OCI-LY1 (cell line): ENCODE results near the gene PTPRT.

ENCODE experiments used
- H2AFZ ChIP-seq: fragments of 200-600 bp; sonication (generic), shearing (Covaris generic); 2 replicates; pipeline ENCODE4 v1.6.0; 2014; ENCODE audit warnings: antibody characterized with exemption, mild to moderate bottlenecking, low read length
- H3F3A ChIP-seq: fragments of 200-600 bp; sonication (generic), shearing (Covaris generic); 2 replicates; pipeline ENCODE4 v1.6.0; 2014; ENCODE audit warnings: mild to moderate bottlenecking, antibody characterized with exemption, low read length, moderate library complexity; ENCODE audit not compliant: insufficient read depth
- H3K27ac ChIP-seq: fragments of 200-600 bp; sonication (generic); 2 replicates; pipeline ENCODE4 v1.5.1; 2014; ENCODE audit warnings: low read length, mixed run types, mild to moderate bottlenecking, low read depth; ENCODE audit not compliant: poor library complexity, severe bottlenecking
- H3K27me3 ChIP-seq: fragments of 200-600 bp; sonication (generic); 2 replicates; pipeline ENCODE4 v1.6.0; 2014; ENCODE audit warnings: antibody characterized with exemption, mild to moderate bottlenecking, low read length, moderate library complexity; ENCODE audit not compliant: insufficient read depth
- H3K36me3 ChIP-seq: fragments of 200-600 bp; sonication (generic); 2 replicates; pipeline ENCODE4 v1.6.1; 2014; ENCODE audit warnings: mild to moderate bottlenecking, antibody characterized with exemption, low read length, moderate library complexity, mixed read lengths; ENCODE audit not compliant: insufficient read depth
- H3K4me1 ChIP-seq: fragments of 200-600 bp; sonication (generic); 2 replicates; pipeline ENCODE4 v1.5.1; 2014; ENCODE audit warnings: mild to moderate bottlenecking, low read length, moderate library complexity; ENCODE audit not compliant: insufficient read depth, severe bottlenecking
- H3K4me2 ChIP-seq: fragments of 200-600 bp; sonication (generic), shearing (Covaris generic); 2 replicates; pipeline ENCODE4 v1.6.1; 2014; ENCODE audit warnings: low read length
- H3K4me3 ChIP-seq: fragments of 200-600 bp; sonication (generic); 2 replicates; pipeline ENCODE4 v1.5.1; 2014; ENCODE audit warnings: low read length, low read depth, mild to moderate bottlenecking, mixed read lengths; ENCODE audit not compliant: poor library complexity, severe bottlenecking
- H3K79me2 ChIP-seq: fragments of 200-600 bp; shearing (Covaris generic); 2 replicates; pipeline ENCODE4 v1.6.1; 2016; ENCODE audit warnings: mixed run types, low read length, mixed read lengths; ENCODE audit not compliant: insufficient read depth
- H3K9ac ChIP-seq: fragments of 200-600 bp; sonication (generic), shearing (Covaris generic); 2 replicates; pipeline ENCODE4 v1.6.1; 2014; ENCODE audit warnings: mild to moderate bottlenecking, low read length, mixed read lengths
- H3K9me2 ChIP-seq: fragments of 200-600 bp; sonication (generic), shearing (Covaris generic); 2 replicates; pipeline ENCODE4 v1.6.1; 2014; ENCODE audit warnings: low read depth, mild to moderate bottlenecking, low read length, mixed read lengths
- H3K9me3 ChIP-seq: fragments of 200-600 bp; shearing (Covaris generic); 2 replicates; pipeline ENCODE4 v1.6.1; 2014; ENCODE audit warnings: low read length, mixed read lengths
- H4K20me1 ChIP-seq: fragments of 200-600 bp; sonication (generic), shearing (Covaris generic); 2 replicates; pipeline ENCODE4 v1.6.0; 2016; ENCODE audit warnings: mild to moderate bottlenecking, low read length; ENCODE audit not compliant: insufficient read depth
- EZH2 ChIP-seq: fragments of 200-600 bp; sonication (generic), shearing (Covaris generic); IDR thresholded peaks from 2 replicates; pipeline ENCODE4 v1.8.0; 2017; ENCODE audit warnings: borderline replicate concordance, mixed run types, mild to moderate bottlenecking, antibody characterized with exemption, low read length, moderate library complexity, mixed read lengths
- TF ChIP-seq, protein P1 (sequence below): fragments of 200-600 bp; sonication (generic), shearing (Covaris generic); IDR thresholded peaks from 2 replicates; pipeline ENCODE4 v1.5.1; 2017; ENCODE audit warnings: mild to moderate bottlenecking, antibody characterized with exemption, low read length, moderate library complexity, mixed read lengths

The PTPRT gene

DNA sequence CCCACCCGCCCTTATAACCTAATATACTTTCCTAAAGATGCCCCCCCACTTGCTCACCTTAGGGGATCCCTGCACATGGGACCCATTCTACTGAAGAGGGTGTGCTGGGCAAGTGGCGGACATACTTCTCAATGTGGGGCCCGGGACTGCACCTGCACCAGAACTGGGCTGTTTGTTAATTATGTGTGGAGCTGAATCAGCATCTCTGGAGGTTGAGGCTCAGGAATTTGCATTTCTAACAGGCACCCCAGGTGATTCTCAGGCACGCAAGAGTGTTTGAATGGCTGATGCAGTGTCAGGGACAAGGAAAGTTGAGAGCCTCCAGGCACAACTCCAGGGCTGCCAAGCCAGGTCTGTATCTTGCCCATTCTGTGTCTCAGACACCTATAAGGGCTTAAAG lies 8.9 kb upstream of the PTPRT start:
- H3F3A ChIP-seq: no peaks in the 10 kb centered on the region
- no peak overlapping the region for H3K9ac ChIP-seq
- no peaks in the 10 kb centered on the region for H3K9me3 ChIP-seq
- H2AFZ ChIP-seq: no peak overlapping the region
- no peak for TF ChIP-seq EZH2
- TF ChIP-seq, protein P1, sequence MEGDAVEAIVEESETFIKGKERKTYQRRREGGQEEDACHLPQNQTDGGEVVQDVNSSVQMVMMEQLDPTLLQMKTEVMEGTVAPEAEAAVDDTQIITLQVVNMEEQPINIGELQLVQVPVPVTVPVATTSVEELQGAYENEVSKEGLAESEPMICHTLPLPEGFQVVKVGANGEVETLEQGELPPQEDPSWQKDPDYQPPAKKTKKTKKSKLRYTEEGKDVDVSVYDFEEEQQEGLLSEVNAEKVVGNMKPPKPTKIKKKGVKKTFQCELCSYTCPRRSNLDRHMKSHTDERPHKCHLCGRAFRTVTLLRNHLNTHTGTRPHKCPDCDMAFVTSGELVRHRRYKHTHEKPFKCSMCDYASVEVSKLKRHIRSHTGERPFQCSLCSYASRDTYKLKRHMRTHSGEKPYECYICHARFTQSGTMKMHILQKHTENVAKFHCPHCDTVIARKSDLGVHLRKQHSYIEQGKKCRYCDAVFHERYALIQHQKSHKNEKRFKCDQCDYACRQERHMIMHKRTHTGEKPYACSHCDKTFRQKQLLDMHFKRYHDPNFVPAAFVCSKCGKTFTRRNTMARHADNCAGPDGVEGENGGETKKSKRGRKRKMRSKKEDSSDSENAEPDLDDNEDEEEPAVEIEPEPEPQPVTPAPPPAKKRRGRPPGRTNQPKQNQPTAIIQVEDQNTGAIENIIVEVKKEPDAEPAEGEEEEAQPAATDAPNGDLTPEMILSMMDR: no peak
- H3K4me1 ChIP-seq: no peaks in the 10 kb centered on the region
- H3K4me3 ChIP-seq: no peak overlapping the region
- no peaks in the 10 kb centered on the region for H3K27me3 ChIP-seq
- no peaks in the 10 kb centered on the region for H4K20me1 ChIP-seq
- no peak overlapping the region for H3K4me2 ChIP-seq
- no peak overlapping the region for H3K27ac ChIP-seq
- H3K36me3 ChIP-seq: no peaks in the 10 kb centered on the region
- no peaks in the 10 kb centered on the region for H3K9me2 ChIP-seq
- H3K79me2 ChIP-seq: no peaks in the 10 kb centered on the region

DNA sequence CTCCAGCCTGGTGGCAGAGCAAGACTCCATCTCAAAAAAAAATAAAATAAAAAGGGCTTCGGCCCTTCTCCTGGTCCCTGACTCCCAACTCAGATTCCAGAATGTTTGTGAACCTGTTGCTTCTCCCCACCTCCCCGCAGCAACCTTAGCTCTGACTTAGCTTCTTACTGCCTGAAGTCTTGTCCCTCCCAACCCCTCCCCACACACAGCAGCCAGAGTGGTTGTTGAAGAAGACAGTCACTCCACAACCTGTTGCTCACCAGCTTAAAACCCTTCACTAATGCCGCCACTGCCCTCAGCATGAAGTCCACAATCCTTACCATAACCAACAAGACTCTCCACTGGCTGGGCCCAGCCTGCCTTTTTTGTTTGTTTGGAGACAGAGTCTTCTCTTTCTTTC lies 6.5 kb upstream of the PTPRT start:
- Histone ChIP-seq H3K27me3 (no peaks in the 10 kb centered on the region), H3F3A (no peaks in the 10 kb centered on the region), H3K27ac (no peak overlapping the region)

DNA sequence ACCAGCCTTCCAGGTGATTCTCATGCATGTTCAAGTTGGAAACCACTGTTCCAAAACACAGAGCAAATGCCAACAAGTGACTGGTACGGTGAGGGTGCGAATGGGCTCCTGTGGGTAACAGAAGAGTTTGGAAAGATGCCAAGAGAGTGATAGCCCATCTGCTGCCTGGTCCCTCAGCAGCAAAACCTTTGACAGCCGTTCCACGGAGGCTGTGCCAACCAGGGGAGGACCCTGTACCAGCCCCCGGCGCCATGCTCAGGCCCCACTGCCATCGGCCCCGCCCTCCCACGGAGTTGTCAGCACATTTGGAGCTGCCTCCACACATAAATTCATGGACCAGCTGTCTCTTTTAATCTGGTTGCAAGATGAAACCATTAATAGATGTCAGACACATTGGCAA lies 4.4 kb upstream of the PTPRT start:
- H3K4me3 ChIP-seq: no peak overlapping the region
- H3K27ac ChIP-seq: no peak overlapping the region
- H3K9me3 ChIP-seq: no peaks in the 10 kb centered on the region
- H3K27me3 ChIP-seq: no peaks in the 10 kb centered on the region
- H3K36me3 ChIP-seq: no peaks in the 10 kb centered on the region
- TF ChIP-seq, protein P1: no peak
- no peak for TF ChIP-seq EZH2
- no peaks in the 10 kb centered on the region for H4K20me1 ChIP-seq
- H3K79me2 ChIP-seq: no peaks in the 10 kb centered on the region
- no peaks in the 10 kb centered on the region for H3F3A ChIP-seq
- H3K4me1 ChIP-seq: no peaks in the 10 kb centered on the region
- no peak overlapping the region for H3K9ac ChIP-seq
- no peaks in the 10 kb centered on the region for H3K9me2 ChIP-seq
- no peak overlapping the region for H2AFZ ChIP-seq
- no peak overlapping the region for H3K4me2 ChIP-seq

More for the DNA sequence above, 6.5 kb upstream of the PTPRT start:
- Histone ChIP-seq H3K9me2 (no peaks in the 10 kb centered on the region), H3K4me2 (no peak overlapping the region), H3K9ac (no peak overlapping the region), H3K36me3 (no peaks in the 10 kb centered on the region), H3K4me3 (no peak overlapping the region), H3K79me2 (no peaks in the 10 kb centered on the region), H4K20me1 (no peaks in the 10 kb centered on the region), H2AFZ (no peak overlapping the region), H3K9me3 (no peaks in the 10 kb centered on the region), H3K4me1 (no peaks in the 10 kb centered on the region)
- TF ChIP-seq, protein P1: no peak
- no peak for TF ChIP-seq EZH2
